ENCODE results near the gene THUMPD3.

THUMPD3 gene

DNA sequence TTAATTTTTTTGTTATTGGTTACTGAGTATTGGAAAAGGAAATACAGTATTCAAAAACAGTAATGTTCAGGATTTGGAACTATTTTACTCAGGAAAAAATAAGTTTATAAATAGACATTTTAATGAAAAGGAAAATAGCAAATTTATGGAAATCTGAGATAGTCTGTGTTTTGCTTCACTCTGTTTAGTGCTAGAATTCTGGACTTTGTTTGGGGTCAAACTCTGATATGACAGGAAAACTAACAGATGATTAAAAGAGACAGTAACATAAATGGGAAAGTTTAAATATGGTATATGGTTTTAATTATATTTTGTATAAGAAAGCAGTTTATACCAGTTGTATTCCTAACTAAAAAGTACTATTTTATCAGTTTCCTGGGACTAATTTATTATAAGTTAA is 52.0 kb downstream of the THUMPD3 start:
- peaks cover 15% of the 10 kb centered on the region for H3K36me3 ChIP-seq (replicated peaks; ENCODE audit: low read depth, low read length)
- H3K27ac ChIP-seq (ENCODE audit: low read length) = no peak overlapping the region
- no peak overlapping the region for H3K4me3 ChIP-seq (ENCODE audit: low read length)
- no peak overlapping the region for H3K9ac ChIP-seq (ENCODE audit: low read length)
- H2AFZ ChIP-seq (ENCODE audit: low read depth, low read length) = no peak overlapping the region
- H4K20me1 ChIP-seq (ENCODE audit: insufficient read depth, low read length) = peaks cover 94% of the 10 kb centered on the region
- H3K4me2 ChIP-seq (ENCODE audit: low read length) = no peak overlapping the region
- peaks cover 100% of the 10 kb centered on the region for H3K79me2 ChIP-seq (ENCODE audit: low read length)
- H3K27me3 ChIP-seq (ENCODE audit: low read depth, low read length) = no peaks in the 10 kb centered on the region
- peaks cover 14% of the 10 kb centered on the region for H3K4me1 ChIP-seq (ENCODE audit: low read length)
- no peak for TF ChIP-seq EZH2phosphoT487 (IDR thresholded peaks at IDR 0.05; ENCODE audit: low read depth)
- TF ChIP-seq, protein P1, sequence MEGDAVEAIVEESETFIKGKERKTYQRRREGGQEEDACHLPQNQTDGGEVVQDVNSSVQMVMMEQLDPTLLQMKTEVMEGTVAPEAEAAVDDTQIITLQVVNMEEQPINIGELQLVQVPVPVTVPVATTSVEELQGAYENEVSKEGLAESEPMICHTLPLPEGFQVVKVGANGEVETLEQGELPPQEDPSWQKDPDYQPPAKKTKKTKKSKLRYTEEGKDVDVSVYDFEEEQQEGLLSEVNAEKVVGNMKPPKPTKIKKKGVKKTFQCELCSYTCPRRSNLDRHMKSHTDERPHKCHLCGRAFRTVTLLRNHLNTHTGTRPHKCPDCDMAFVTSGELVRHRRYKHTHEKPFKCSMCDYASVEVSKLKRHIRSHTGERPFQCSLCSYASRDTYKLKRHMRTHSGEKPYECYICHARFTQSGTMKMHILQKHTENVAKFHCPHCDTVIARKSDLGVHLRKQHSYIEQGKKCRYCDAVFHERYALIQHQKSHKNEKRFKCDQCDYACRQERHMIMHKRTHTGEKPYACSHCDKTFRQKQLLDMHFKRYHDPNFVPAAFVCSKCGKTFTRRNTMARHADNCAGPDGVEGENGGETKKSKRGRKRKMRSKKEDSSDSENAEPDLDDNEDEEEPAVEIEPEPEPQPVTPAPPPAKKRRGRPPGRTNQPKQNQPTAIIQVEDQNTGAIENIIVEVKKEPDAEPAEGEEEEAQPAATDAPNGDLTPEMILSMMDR (IDR thresholded peaks at IDR 0.05; ENCODE audit: low read depth, low read length) = no peak
- no peaks in the 10 kb centered on the region for H3K9me3 ChIP-seq (ENCODE audit: insufficient read depth, low read length)

DNA sequence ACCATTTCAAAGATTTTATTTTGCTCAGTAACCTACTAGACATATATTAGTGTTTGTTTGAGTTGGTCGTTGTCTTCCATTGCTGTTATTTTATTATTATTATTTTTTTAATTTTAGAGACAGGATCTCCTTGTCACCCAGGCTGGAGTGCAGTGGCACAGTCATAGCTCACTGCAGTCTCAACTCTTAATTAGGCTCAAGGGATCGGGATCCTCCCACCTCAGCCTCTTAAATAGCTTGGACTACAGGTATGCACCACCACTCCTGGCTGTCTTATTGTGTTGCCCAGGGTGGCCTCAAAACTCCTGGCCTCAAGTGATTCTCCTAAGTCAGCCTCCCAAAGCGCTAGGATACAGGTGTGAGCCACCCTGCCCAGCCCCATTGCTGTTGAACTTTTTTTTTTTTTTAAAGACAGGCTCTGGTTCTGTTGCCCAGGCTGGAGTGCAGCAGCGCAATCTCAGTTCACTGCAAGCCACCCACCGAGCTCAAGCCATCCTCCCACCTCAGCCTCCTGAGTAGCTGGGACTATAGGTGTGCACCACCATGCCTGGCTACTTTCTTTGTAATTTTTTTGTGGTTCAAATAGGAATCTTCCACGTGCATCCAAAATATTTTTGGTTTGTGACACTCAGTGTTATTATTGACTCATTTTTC is 52.8 kb downstream of the THUMPD3 start:
- H3K4me2 ChIP-seq (ENCODE audit: low read length) = no peak overlapping the region
- TF ChIP-seq EZH2phosphoT487 (IDR thresholded peaks at IDR 0.05; ENCODE audit: low read depth) = no peak
- TF ChIP-seq, protein P1 (IDR thresholded peaks at IDR 0.05; ENCODE audit: low read depth, low read length) = no peak
- H4K20me1 ChIP-seq (ENCODE audit: insufficient read depth, low read length) = peaks cover 93% of the 10 kb centered on the region
- no peaks in the 10 kb centered on the region for H3K27me3 ChIP-seq (ENCODE audit: low read depth, low read length)
- peaks cover 15% of the 10 kb centered on the region for H3K36me3 ChIP-seq (replicated peaks; ENCODE audit: low read depth, low read length)
- H3K79me2 ChIP-seq (ENCODE audit: low read length) = peaks cover 100% of the 10 kb centered on the region
- peaks cover 6% of the 10 kb centered on the region; the same call in 1 of the 2 replicates for H3K4me1 ChIP-seq (ENCODE audit: low read length)
- no peak overlapping the region for H3K4me3 ChIP-seq (ENCODE audit: low read length)
- H3K9ac ChIP-seq (ENCODE audit: low read length) = no peak overlapping the region
- no peak overlapping the region for H2AFZ ChIP-seq (ENCODE audit: low read depth, low read length)
- H3K27ac ChIP-seq (ENCODE audit: low read length) = no peak overlapping the region
- H3K9me3 ChIP-seq (ENCODE audit: insufficient read depth, low read length) = no peaks in the 10 kb centered on the region

DNA sequence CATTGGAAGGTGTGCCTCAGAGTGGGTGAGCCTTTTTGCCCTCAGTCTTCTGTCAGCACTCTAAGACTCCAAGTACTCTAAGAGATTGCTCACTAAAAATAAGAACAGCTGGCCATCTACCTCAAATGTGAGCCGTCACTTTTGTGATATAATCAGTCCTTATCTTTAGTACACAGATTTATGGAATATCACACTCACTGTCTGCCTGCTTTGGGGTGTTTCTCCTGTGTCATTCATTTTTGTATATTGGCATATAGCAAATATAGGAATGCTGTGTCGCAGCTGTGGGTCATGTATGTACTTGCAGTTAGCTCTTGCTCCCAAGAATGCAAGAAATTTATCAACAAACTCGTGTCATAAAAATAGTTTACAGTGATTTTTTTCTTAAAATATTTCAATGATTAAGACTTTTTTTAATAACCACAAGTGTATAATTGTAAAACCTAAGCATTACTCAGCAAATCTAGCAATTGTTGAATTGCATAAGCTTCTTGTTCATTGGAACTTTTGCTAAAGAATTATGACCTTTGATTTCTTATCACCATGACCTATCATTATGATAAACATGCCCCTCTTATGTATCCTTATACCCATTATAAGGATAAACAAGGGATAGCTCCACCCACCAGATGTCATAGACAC is 53.4 kb downstream of the THUMPD3 start:
- Histone ChIP-seq H3K36me3 (replicated peaks; ENCODE audit: low read depth, low read length) (peaks cover 16% of the 10 kb centered on the region), H3K4me2 (ENCODE audit: low read length) (no peak overlapping the region), H3K4me1 (ENCODE audit: low read length) (0 out of 2 replicates have a peak, but pooled peaks cover 3% of the 10 kb centered on the region), H3K79me2 (ENCODE audit: low read length) (peaks cover 100% of the 10 kb centered on the region), H3K27ac (ENCODE audit: low read length) (no peak overlapping the region), H3K9ac (ENCODE audit: low read length) (no peak overlapping the region), H4K20me1 (ENCODE audit: insufficient read depth, low read length) (peaks cover 93% of the 10 kb centered on the region), H3K9me3 (ENCODE audit: insufficient read depth, low read length) (no peaks in the 10 kb centered on the region), H3K4me3 (ENCODE audit: low read length) (no peak overlapping the region), H2AFZ (ENCODE audit: low read depth, low read length) (no peak overlapping the region), H3K27me3 (ENCODE audit: low read depth, low read length) (no peaks in the 10 kb centered on the region)
- TF ChIP-seq, protein P1 (IDR thresholded peaks at IDR 0.05; ENCODE audit: low read depth, low read length) = no peak
- no peak for TF ChIP-seq EZH2phosphoT487 (IDR thresholded peaks at IDR 0.05; ENCODE audit: low read depth)

DNA sequence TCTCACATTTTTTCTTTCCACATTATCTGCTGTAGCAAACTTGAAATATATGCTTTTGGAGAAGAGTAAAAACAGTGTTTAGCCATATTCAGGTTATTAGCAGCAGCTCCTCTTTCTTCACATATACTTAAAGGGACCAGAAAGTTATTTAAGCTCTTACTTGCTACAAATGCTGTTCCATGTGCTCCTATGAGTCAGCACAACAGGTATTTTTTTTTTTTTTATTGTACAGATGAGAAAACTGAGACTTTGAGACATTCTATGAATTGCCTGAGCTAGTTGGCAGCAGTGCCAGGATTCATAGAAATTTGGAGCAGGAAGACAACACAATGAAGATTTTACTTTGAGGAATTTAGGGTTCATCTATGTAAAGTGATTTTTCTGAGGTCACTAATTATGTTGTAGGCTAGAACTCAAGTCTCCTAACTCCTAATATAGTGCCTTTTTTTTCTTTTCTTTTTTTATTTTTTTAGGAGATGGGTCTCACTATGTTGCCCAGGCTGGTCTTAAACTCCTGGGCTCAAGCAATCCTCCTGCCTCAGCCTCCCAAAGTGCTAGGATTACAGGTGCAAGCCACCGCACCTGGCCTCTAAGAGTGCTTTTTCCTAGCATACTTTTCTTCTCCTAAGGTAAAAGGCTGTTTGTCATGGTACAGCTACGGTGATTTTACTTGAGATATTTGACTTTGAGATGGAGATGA is 58.1 kb downstream of the THUMPD3 start:
- Histone ChIP-seq H3K27me3 (ENCODE audit: low read depth, low read length) (no peaks in the 10 kb centered on the region), H3K9me3 (ENCODE audit: insufficient read depth, low read length) (no peaks in the 10 kb centered on the region), H4K20me1 (ENCODE audit: insufficient read depth, low read length) (peaks cover 79% of the 10 kb centered on the region), H3K27ac (ENCODE audit: low read length) (no peak overlapping the region), H3K9ac (ENCODE audit: low read length) (no peak overlapping the region), H3K4me3 (ENCODE audit: low read length) (no peak overlapping the region), H3K79me2 (ENCODE audit: low read length) (peaks cover 100% of the 10 kb centered on the region), H3K4me1 (ENCODE audit: low read length) (peaks cover 10% of the 10 kb centered on the region), H3K4me2 (ENCODE audit: low read length) (no peak overlapping the region), H2AFZ (ENCODE audit: low read depth, low read length) (no peak overlapping the region), H3K36me3 (replicated peaks; ENCODE audit: low read depth, low read length) (peaks cover 26% of the 10 kb centered on the region)
- TF ChIP-seq, protein P1 (IDR thresholded peaks at IDR 0.05; ENCODE audit: low read depth, low read length) = no peak
- TF ChIP-seq EZH2phosphoT487 (IDR thresholded peaks at IDR 0.05; ENCODE audit: low read depth) = no peak

All from OCI-LY3 (cell line).